Nephron (organoid): ENCODE measurements around the gene LRP11.
"Not testable (repeated sequence)": the region's sequence is repeated elsewhere in the genome, so short reads cannot be mapped to it uniquely, and the experiment has no call there.

Experiments used
- H3K27ac Mint-ChIP-seq, 3 experiments: 2 replicates each; pipeline ENCODE4 v1.8.0; 2020; ENCODE audit warnings: mixed read lengths in 3 of 3, mild to moderate bottlenecking in 2 of 3, moderate library complexity in 1 of 3
- H3K27me3 Mint-ChIP-seq: 2 replicates; pipeline ENCODE4 v1.8.0; 2021; ENCODE audit warnings: low read depth, mild to moderate bottlenecking, moderate library complexity, mixed read lengths
- H3K36me3 Mint-ChIP-seq: 2 replicates; pipeline ENCODE4 v1.8.0; 2020; ENCODE audit warnings: low read depth, mixed read lengths
- H3K4me1 Mint-ChIP-seq: 2 replicates; pipeline ENCODE4 v1.8.0; 2020; ENCODE audit warnings: mixed read lengths
- H3K4me3 Mint-ChIP-seq, 3 experiments: 2 replicates each; pipeline ENCODE4 v1.8.0; 2020; ENCODE audit warnings: mild to moderate bottlenecking in 3 of 3, mixed read lengths in 3 of 3, moderate library complexity in 2 of 3
- H3K9me3 Mint-ChIP-seq: 2 replicates; pipeline ENCODE4 v1.8.0; 2020; ENCODE audit warnings: mixed read lengths
- TF ChIP-seq, protein P1 (sequence below), 3 experiments: fragments of 200-600 bp; sonication (generic); IDR thresholded peaks; one replicate each; pipeline ENCODE4 v1.5.0; 2021; ENCODE audit warnings: antibody characterized with exemption in 3 of 3; ENCODE audit not compliant: unreplicated experiment in 3 of 3

Gene LRP11

DNA sequence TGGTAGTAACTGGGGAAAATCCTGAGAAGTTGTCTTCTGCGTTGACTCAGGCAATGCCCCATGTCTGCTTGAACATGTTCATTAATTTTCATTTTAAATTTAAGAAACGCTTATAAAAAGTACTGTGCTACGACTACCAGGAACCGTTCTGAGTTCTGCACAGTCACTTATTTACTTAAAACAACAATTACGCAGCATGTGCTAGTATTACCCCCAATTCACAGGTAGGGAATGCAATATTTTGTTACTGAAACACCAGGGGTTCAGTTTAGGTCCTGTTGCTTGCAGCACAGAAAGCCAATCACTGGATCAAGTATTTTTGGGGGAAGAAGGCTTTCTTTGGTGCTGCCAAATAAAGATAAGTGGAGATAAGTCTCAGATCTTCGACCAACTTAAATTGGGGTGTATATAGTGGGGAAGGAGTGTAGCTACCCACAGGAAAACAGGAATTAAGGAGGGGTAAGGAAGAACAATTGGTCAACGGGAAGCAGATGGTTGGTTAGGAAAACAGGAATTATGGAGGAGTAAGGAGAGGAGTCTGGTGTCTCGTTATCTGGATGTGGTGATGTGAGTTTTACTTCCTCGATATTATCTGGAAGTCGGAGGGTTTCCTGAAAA lies 5.2 kb upstream of the LRP11 start:
- H3K4me1 Mint-ChIP-seq, result no peaks in the 10 kb centered on the region
- TF ChIP-seq, protein P1, sequence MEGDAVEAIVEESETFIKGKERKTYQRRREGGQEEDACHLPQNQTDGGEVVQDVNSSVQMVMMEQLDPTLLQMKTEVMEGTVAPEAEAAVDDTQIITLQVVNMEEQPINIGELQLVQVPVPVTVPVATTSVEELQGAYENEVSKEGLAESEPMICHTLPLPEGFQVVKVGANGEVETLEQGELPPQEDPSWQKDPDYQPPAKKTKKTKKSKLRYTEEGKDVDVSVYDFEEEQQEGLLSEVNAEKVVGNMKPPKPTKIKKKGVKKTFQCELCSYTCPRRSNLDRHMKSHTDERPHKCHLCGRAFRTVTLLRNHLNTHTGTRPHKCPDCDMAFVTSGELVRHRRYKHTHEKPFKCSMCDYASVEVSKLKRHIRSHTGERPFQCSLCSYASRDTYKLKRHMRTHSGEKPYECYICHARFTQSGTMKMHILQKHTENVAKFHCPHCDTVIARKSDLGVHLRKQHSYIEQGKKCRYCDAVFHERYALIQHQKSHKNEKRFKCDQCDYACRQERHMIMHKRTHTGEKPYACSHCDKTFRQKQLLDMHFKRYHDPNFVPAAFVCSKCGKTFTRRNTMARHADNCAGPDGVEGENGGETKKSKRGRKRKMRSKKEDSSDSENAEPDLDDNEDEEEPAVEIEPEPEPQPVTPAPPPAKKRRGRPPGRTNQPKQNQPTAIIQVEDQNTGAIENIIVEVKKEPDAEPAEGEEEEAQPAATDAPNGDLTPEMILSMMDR (IDR thresholded peaks at IDR 0.05; ENCODE audit: unreplicated experiment in 3 of 3), result no peak

DNA sequence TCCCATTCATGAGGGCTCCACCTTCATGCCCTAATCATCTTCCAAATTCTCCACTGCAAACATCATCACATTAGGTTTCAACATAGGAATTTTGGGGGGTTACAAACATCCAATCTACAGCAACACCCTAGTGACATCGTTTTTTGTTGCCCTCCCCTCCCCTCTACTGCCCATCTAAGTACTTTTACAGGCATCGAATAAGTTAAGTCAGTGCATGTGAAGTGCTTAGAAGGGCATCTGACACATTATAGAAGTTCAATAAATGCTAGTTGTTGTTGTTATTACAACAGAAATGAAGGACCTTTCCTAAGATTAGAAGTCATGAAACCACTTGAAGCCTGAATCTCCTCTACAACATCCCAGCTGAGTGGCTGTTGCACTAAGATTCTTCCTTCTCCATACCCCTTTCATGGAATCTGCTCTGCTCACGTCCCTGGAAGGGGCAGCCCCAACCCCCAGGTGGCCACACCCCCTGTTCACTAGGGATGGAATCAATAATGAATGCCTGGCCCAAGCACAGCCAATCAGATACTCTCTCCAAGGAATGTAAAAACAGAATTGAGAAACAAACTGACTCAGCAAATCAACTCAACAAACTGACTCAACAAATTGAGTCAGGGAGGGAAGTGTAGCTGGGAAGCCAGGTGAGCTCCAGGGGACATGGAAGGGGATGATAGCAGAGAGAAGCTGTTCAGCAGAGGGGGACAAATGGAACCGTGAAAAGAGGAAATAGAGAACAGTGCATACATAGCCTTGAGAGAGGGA lies 3.9 kb upstream of the LRP11 start:
- H3K27ac Mint-ChIP-seq, result no peak overlapping the region
- H3K4me3 Mint-ChIP-seq, result no peak overlapping the region
- peaks cover 2% of the 10 kb centered on the region for H3K4me1 Mint-ChIP-seq
- H3K36me3 Mint-ChIP-seq, result no peaks in the 10 kb centered on the region
- H3K9me3 Mint-ChIP-seq, result peaks cover 7% of the 10 kb centered on the region
- H3K27me3 Mint-ChIP-seq, result peaks cover 19% of the 10 kb centered on the region
- TF ChIP-seq, protein P1 (IDR thresholded peaks at IDR 0.05; ENCODE audit: unreplicated experiment in 3 of 3), result no peak

More for the DNA sequence above, 5.2 kb upstream of the LRP11 start:
- Mint-ChIP-seq H3K9me3 (peaks cover 16% of the 10 kb centered on the region), H3K36me3 (no peaks in the 10 kb centered on the region), H3K4me3 (no peak overlapping the region), H3K27ac (no peak overlapping the region), H3K27me3 (peaks cover 24% of the 10 kb centered on the region)

DNA sequence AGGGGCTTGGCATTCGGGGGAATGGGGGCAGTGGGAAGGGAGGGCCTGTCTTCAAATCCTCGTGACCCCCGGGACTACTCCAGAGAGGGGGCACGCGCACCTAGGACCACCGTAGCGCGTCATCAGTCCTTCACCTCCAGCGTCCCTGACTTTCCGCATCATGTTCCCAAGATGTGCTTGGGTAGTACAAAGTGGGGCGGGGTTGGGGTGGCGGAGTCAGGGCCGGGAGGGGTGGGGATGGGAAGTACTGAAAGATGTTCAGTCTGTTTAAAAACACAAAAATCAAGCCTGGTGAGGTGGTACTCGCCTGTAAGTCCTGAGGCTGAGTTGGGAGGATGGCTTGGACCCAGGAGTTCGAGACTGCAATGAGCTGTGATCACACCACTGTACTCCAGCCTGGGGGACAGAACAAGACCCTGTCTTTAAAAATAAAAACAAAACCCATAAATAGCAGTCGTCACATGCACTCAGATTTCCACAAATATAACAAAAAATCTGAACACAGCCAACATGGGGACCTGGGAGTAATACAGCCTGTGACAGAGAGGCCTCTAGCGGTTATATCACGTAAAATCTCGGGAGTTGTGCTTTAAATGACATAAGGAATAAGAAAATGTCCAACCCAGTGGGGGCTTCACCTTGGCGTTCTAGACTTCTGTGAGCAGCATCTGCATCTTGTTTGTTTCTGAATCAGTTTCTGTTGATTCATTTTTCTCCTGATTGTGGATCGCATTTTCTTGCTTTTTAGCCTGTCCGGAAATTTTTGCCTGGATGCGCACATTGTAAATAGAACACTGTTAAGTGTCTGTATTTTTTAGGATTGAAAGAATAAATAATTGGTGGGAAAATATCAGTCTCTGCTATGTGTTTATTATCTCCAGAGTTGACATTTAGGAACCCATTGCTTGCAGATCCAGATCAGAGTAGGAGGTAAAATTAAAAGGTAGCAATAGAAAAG lies 698 bp upstream of the LRP11 start:
- peaks cover 28% of the 10 kb centered on the region for H3K4me1 Mint-ChIP-seq
- TF ChIP-seq, protein P1 (IDR thresholded peaks at IDR 0.05; ENCODE audit: unreplicated experiment in 3 of 3), result peak; percentile 65 to 69 (median 68)

DNA sequence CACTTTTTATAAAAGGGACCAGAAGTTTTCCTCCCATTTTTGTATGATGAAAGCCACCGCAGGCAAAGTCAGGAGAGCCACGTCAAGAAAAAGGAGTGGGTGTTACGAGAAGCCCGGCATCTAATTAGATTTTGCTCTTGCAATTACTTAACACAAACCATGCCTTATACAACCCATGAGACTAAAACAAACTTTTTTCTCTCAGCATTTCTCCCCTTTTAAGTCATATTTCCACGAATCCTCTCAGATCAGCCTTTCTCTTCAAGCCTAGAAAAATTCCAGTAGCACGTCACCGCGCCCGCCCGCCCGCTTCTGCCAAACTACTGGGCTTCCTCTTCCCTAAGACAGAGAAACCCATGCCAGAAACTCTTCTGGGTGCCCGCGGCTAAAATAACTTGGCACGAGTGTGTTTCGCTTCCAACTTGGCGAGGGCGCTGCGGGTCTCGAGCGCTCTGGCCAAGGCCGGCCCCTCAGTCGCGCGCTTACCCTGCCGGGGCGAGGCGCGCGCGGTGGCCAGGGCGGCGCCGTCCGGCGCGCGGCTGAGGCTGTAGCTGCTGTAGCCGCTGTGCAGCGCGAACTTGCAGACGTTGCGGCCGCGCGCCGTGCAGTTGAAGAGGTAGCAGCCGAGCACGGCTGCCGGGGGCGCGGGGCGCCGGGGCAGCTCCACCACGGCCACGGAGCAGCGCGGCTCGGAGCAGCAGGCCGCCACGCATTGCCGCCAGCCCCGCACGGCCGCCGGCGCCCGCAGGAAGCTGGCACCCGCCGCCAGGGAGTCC lies 1.0 kb downstream of the LRP11 start:
- peak overlapping the region; percentile 82 to 88 (median 87) for H3K27ac Mint-ChIP-seq
- H3K4me1 Mint-ChIP-seq, result peaks cover 28% of the 10 kb centered on the region
- TF ChIP-seq, protein P1 (IDR thresholded peaks at IDR 0.05; ENCODE audit: unreplicated experiment in 3 of 3), result no peak
- peaks cover 24% of the 10 kb centered on the region for H3K27me3 Mint-ChIP-seq
- H3K4me3 Mint-ChIP-seq, result peak overlapping the region; percentile 83 to 95 (median 89)
- no peaks in the 10 kb centered on the region for H3K9me3 Mint-ChIP-seq
- H3K36me3 Mint-ChIP-seq, result no peaks in the 10 kb centered on the region

More for the DNA sequence above, 698 bp upstream of the LRP11 start:
- no peaks in the 10 kb centered on the region for H3K36me3 Mint-ChIP-seq
- H3K4me3 Mint-ChIP-seq, result peak overlapping the region; percentile 75 to 86 (median 85)
- no peaks in the 10 kb centered on the region for H3K9me3 Mint-ChIP-seq
- peak overlapping the region; percentile 46 to 87 (median 76) for H3K27ac Mint-ChIP-seq
- peaks cover 33% of the 10 kb centered on the region for H3K27me3 Mint-ChIP-seq

DNA sequence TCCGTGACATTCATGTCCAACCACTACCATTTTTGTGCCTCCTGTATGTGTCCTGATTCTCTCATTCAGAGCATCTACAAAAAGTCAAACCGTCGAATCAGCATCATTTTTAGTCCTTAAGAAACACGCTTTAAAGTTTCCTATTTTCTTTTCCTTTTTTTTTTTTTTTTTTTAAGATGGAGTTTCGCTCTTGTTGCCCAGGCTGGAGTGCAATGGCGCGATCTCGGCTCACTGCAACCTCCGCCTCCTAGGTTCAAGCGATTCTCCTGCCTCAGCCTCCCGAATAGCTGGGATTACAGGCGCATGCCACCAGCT lies 1.8 kb downstream of the LRP11 start:
- Mint-ChIP-seq H3K4me3 (peak overlapping the region; percentile 68 to 83 (median 69)), H3K4me1 (peaks cover 28% of the 10 kb centered on the region), H3K27me3 (peaks cover 23% of the 10 kb centered on the region)
- not testable (repeated sequence) for H3K36me3 Mint-ChIP-seq, H3K27ac Mint-ChIP-seq, H3K9me3 Mint-ChIP-seq
